ENCODE measurements around the gene MREG.

Gene MREG

GRCh38 chr2:215918901-215919599 is 94.3 kb downstream of the MREG start:
- DNase-seq (ENCODE audit: low read depth) = no peak

GRCh38 chr2:215917953-215918620 is 95.3 kb downstream of the MREG start:
- DNase-seq (ENCODE audit: low read depth) = no peak

- no peak for DNase-seq (ENCODE audit: low read depth)
Measured at GRCh38 chr2:215915441-215915840, 97.9 kb downstream of the MREG start.

- no peak for DNase-seq (ENCODE audit: low read depth)
Measured at GRCh38 chr2:215914777-215915165, 98.6 kb downstream of the MREG start.

- DNase-seq (ENCODE audit: low read depth) = no peak
Measured at GRCh38 chr2:215914054-215914776, 99.1 kb downstream of the MREG start.

- DNase-seq (ENCODE audit: low read depth) = no peak
Measured at GRCh38 chr2:215912299-215912842, 101.0 kb downstream of the MREG start.

GRCh38 chr2:215911301-215912085 is 101.9 kb downstream of the MREG start:
- DNase-seq (ENCODE audit: low read depth) = no peak

GRCh38 chr2:215910180-215910579 is 103.2 kb downstream of the MREG start:
- no peak for DNase-seq (ENCODE audit: low read depth)

GRCh38 chr2:215907147-215907546 is 106.2 kb downstream of the MREG start:
- DNase-seq (ENCODE audit: low read depth) = no peak

GRCh38 chr2:215906458-215906857 is 106.9 kb downstream of the MREG start:
- DNase-seq (ENCODE audit: low read depth) = no peak

GRCh38 chr2:215905691-215906090 is 107.7 kb downstream of the MREG start:
- DNase-seq (ENCODE audit: low read depth) = no peak

GRCh38 chr2:215904101-215904500 is 109.2 kb downstream of the MREG start:
- no peak for DNase-seq (ENCODE audit: low read depth)

- no peak for DNase-seq (ENCODE audit: low read depth)
Measured at GRCh38 chr2:215903203-215903602, 110.1 kb downstream of the MREG start.

- no peak for DNase-seq (ENCODE audit: low read depth)
Measured at GRCh38 chr2:215901796-215902195, 111.6 kb downstream of the MREG start.

- DNase-seq (ENCODE audit: low read depth) = no peak
Measured at GRCh38 chr2:215900843-215901242, 112.5 kb downstream of the MREG start.

- no peak for DNase-seq (ENCODE audit: low read depth)
Measured at GRCh38 chr2:215900203-215900611, 113.1 kb downstream of the MREG start.

- DNase-seq (ENCODE audit: low read depth) = no peak
Measured at GRCh38 chr2:215899141-215900074, 113.9 kb downstream of the MREG start.

- no peak for DNase-seq (ENCODE audit: low read depth)
Measured at GRCh38 chr2:215898363-215898762, 115.0 kb downstream of the MREG start.

GRCh38 chr2:215896921-215897320 is 116.4 kb downstream of the MREG start:
- DNase-seq (ENCODE audit: low read depth) = no peak

- DNase-seq (ENCODE audit: low read depth) = no peak
Measured at GRCh38 chr2:215895330-215895729, 118.0 kb downstream of the MREG start.
